H1 (cell line): ENCODE data around the gene RASGRF1. TPM values are rescaled to one million over a fixed set of nuclear protein-coding genes. Genes with fewer than 3 reads are reported as not detected.

Experiments
- ASH2L ChIP-seq: fragments of 200-600, 300-600 bp; sonication (generic); IDR thresholded peaks from one replicate; pipeline ENCODE4 v1.7.1; 2017; ENCODE audit warnings: low read length
- CHD2 ChIP-seq: IDR thresholded peaks from 2 replicates; pipeline ENCODE4 v1.6.1; 2012; ENCODE audit warnings: low read length, improper control_type of control experiment
- HDAC2 ChIP-seq, 2 experiments: fragments of 300-600 bp in 1 of 2; sonication (generic) in 1 of 2; IDR thresholded peaks; 2 replicates each; pipeline ENCODE4 v1.6.1; 2011 to 2012; ENCODE audit warnings: low read depth in 2 of 2, low read length in 2 of 2, mild to moderate bottlenecking in 2 of 2, moderate library complexity in 2 of 2, borderline replicate concordance in 1 of 2, inconsistent platforms in 1 of 2
- KDM4A ChIP-seq: IDR thresholded peaks from one replicate; pipeline ENCODE4 v1.7.1; 2012; ENCODE audit warnings: low read depth, mild to moderate bottlenecking, moderate library complexity, low read length, inconsistent platforms; ENCODE audit not compliant: severe bottlenecking
- POLR2AphosphoS5 ChIP-seq: IDR thresholded peaks from 2 replicates; pipeline ENCODE4 v1.6.1; 2011; ENCODE audit warnings: low read depth, low read length
- RAD21 ChIP-seq, 2 experiments: IDR thresholded peaks in 1 of 2; conservative IDR thresholded peaks in 1 of 2; 2 replicates each; pipeline ENCODE4 v1.6.1; 2011; ENCODE audit warnings: low read depth in 2 of 2, low read length in 2 of 2, improper control_type of control experiment in 1 of 2, inconsistent platforms in 1 of 2, mild to moderate bottlenecking in 1 of 2, moderate library complexity in 1 of 2
- SIX5 ChIP-seq: IDR thresholded peaks from 2 replicates; pipeline ENCODE4 v1.6.1; 2011; ENCODE audit warnings: mild to moderate bottlenecking, low read depth, low read length
- polyA plus RNA-seq, 7 experiments: library from polyadenylated mRNA; depleted of rRNA in 3 of 7; stranded (reverse) in 5 of 7; unstranded in 2 of 7; fragments of >200 nt in 5 of 7; fragments of 200-250 nt in 2 of 7; gene quantifications; 1 replicate in 5 of 7; 2 replicates in 1 of 7; 4 replicates in 1 of 7; pipeline versions ENCODE4 v1.2.1 to v1.2.3, GENCODE V29; 2011 to 2013; ENCODE audit warnings: missing spikeins in 2 of 7, mixed read lengths in 2 of 7
- total RNA-seq: library from RNA; stranded (reverse); fragmentation: NEBNext Ultra II Directional; extraction: Animal tissue kit (Norgen Biotek cat#: 25700); gene quantifications from 2 replicates; pipeline ENCODE4 v1.2.1, GENCODE V29; 2021
- TF ChIP-seq, protein P1 (sequence below): fragments of 300-600 bp; sonication (generic); IDR thresholded peaks from 2 replicates; pipeline ENCODE4 v1.7.1; 2012; ENCODE audit warnings: low read length, moderate library complexity, mild to moderate bottlenecking, inconsistent platforms; ENCODE audit not compliant: insufficient replicate concordance

The RASGRF1 gene
- total and polyA plus RNA-seq, 2 of the 8 experiments (the other 6 are each of a cell fraction or from before 2014, with no cell fraction given), result 0.42 to 0.67 TPM

DNA sequence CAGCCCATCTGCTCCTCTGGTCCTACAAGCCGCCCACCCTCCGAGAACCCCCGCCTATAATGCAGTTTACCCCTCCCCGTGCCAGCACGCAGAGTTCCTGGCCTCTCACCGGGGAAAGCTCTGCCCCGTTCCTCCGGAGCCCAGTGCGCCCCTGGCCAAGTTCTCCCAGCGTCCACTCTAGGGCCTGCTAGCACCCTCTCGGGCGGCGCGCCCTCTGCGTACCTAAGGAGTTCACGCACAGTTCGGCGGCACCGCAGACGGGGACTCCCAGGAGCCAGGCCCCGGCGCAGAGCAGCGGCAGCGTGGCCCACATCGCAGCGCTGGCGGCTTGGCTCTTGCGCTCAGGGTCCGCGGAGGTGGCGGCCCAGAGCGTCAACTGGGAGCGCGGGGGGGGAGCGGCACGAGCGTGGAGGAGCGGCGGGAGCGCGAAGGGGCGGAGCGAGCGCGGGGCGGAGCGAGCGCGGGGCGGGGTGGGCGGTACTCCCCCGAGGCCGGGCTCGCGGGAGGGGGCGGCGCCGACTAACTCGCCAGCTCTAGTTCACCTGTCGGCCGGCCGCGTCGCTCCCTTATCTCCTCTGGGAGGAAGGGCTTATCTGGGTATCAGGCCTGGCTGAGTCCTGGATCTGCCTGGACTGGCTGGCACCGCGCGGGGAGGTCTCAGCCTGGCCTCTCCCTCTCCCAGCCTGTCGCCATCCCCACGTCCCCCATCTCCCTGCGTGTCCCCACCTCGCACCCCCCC, 145.7 kb downstream of the RASGRF1 start, which contains the start of gene CTSH (continued):
- TF ChIP-seq, protein P1, sequence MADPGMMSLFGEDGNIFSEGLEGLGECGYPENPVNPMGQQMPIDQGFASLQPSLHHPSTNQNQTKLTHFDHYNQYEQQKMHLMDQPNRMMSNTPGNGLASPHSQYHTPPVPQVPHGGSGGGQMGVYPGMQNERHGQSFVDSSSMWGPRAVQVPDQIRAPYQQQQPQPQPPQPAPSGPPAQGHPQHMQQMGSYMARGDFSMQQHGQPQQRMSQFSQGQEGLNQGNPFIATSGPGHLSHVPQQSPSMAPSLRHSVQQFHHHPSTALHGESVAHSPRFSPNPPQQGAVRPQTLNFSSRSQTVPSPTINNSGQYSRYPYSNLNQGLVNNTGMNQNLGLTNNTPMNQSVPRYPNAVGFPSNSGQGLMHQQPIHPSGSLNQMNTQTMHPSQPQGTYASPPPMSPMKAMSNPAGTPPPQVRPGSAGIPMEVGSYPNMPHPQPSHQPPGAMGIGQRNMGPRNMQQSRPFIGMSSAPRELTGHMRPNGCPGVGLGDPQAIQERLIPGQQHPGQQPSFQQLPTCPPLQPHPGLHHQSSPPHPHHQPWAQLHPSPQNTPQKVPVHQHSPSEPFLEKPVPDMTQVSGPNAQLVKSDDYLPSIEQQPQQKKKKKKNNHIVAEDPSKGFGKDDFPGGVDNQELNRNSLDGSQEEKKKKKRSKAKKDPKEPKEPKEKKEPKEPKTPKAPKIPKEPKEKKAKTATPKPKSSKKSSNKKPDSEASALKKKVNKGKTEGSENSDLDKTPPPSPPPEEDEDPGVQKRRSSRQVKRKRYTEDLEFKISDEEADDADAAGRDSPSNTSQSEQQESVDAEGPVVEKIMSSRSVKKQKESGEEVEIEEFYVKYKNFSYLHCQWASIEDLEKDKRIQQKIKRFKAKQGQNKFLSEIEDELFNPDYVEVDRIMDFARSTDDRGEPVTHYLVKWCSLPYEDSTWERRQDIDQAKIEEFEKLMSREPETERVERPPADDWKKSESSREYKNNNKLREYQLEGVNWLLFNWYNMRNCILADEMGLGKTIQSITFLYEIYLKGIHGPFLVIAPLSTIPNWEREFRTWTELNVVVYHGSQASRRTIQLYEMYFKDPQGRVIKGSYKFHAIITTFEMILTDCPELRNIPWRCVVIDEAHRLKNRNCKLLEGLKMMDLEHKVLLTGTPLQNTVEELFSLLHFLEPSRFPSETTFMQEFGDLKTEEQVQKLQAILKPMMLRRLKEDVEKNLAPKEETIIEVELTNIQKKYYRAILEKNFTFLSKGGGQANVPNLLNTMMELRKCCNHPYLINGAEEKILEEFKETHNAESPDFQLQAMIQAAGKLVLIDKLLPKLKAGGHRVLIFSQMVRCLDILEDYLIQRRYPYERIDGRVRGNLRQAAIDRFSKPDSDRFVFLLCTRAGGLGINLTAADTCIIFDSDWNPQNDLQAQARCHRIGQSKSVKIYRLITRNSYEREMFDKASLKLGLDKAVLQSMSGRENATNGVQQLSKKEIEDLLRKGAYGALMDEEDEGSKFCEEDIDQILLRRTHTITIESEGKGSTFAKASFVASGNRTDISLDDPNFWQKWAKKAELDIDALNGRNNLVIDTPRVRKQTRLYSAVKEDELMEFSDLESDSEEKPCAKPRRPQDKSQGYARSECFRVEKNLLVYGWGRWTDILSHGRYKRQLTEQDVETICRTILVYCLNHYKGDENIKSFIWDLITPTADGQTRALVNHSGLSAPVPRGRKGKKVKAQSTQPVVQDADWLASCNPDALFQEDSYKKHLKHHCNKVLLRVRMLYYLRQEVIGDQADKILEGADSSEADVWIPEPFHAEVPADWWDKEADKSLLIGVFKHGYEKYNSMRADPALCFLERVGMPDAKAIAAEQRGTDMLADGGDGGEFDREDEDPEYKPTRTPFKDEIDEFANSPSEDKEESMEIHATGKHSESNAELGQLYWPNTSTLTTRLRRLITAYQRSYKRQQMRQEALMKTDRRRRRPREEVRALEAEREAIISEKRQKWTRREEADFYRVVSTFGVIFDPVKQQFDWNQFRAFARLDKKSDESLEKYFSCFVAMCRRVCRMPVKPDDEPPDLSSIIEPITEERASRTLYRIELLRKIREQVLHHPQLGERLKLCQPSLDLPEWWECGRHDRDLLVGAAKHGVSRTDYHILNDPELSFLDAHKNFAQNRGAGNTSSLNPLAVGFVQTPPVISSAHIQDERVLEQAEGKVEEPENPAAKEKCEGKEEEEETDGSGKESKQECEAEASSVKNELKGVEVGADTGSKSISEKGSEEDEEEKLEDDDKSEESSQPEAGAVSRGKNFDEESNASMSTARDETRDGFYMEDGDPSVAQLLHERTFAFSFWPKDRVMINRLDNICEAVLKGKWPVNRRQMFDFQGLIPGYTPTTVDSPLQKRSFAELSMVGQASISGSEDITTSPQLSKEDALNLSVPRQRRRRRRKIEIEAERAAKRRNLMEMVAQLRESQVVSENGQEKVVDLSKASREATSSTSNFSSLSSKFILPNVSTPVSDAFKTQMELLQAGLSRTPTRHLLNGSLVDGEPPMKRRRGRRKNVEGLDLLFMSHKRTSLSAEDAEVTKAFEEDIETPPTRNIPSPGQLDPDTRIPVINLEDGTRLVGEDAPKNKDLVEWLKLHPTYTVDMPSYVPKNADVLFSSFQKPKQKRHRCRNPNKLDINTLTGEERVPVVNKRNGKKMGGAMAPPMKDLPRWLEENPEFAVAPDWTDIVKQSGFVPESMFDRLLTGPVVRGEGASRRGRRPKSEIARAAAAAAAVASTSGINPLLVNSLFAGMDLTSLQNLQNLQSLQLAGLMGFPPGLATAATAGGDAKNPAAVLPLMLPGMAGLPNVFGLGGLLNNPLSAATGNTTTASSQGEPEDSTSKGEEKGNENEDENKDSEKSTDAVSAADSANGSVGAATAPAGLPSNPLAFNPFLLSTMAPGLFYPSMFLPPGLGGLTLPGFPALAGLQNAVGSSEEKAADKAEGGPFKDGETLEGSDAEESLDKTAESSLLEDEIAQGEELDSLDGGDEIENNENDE, result no peak
- no peak for TF ChIP-seq CHD2
- peak; percentile 84 for TF ChIP-seq KDM4A
- no peak for TF ChIP-seq POLR2AphosphoS5
- TF ChIP-seq SIX5, result no peak
- TF ChIP-seq ASH2L, result peak; percentile 40
- TF ChIP-seq RAD21 (IDR thresholded peaks at IDR 0.05 in 1 of 2, conservative IDR thresholded peaks at IDR 0.05 in 1 of 2; ENCODE audit: low read depth in 2 of 2, low read length in 2 of 2), result peak in 1 of 2 experiments; percentile 5; a peak in 1 of 4 replicates
- TF ChIP-seq HDAC2 (IDR thresholded peaks at IDR 0.05; ENCODE audit: borderline replicate concordance in 1 of 2, low read depth in 2 of 2, low read length in 2 of 2), result 0 out of 4 replicates have a peak, but pooled peaks of 1 of the 2 experiments have one; percentile 32
